ENCODE data around the gene DNAH7.
"Not testable (repeated sequence)": the region's sequence is repeated elsewhere in the genome, so short reads cannot be mapped to it uniquely, and the experiment has no call there.

Gene DNAH7

DNA sequence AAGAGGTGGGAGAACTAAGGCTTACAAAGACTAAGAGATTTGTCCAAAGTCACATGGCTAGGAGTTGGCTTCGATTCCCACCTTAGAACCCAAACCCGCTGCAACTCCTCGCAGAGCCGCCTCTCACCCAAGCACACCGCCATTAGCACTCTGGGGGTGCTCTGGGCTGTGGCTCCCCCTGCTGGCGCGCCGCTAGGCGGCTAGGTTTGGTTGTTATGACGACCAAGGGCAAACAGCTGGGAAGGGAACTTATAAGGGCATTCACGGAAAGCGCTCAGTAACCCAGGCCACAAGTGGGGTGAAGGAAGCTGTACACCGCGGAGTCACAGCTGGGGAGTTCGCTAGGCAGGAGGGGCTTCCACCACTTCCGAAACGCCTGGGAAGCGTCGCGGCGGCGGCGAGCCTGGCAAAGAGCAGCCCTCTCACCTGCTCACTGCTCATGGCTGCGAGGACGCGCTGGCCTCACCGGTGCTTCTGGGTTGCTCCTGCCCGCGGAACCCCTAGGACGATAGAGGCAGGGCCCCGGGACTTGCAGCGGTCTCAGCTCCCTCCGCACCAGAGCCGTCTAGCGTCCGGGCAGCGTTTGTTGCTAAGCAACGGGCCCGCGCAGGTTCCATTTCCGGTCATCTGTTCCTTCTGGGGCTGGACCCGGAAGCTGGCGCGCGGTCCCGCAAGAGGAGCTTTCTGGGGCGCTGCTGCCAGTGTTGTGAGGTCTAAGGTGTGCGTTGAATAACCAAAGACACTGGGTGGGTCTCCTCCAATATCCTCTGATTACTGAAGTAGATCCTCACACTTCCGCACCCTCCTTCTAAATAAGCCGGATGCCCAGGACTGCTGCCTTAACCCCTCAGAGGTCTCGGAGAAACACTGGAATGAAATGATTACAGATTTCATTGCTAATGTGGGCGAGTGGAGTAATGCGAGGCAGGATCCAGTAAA lies at the start of gene DNAH7:
Gene DNAH7, minus strand, starts transcription at position 567 of the 939 bp plus-strand sequence. Its CDS starts 126 bp downstream, at position 441.
- peak; percentile 95 for DNase-seq

DNA sequence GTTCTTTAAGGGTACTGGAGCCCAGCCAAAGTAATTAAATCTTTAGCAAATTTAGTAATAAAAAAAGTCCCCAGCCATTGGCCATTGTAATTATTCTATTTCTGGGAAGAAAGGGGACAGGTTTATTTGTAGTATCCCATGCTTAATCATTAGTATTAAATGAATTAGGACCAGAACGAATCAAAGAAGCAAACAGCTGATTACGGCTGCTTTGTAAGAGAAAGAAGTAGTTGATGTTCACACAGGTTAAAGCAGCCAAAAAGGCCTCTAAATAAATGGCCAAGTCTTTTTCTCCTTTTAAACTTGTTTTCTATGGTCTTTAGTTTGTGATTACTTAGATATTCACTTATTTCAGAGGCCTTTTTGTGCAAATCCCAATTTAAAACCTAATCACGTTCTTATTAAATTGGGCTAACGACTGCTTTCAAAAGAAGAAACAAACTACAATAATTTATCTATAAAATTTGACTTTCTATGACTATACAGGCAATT lies 48.6 kb upstream of the DNAH7 start:
- no peak for DNase-seq

- no peak for DNase-seq
Observed at GRCh38 chr2:196113061-196113974, 44.7 kb upstream of the DNAH7 start.

- no peak for DNase-seq
Observed at GRCh38 chr2:196112418-196113034, 43.9 kb upstream of the DNAH7 start.

DNA sequence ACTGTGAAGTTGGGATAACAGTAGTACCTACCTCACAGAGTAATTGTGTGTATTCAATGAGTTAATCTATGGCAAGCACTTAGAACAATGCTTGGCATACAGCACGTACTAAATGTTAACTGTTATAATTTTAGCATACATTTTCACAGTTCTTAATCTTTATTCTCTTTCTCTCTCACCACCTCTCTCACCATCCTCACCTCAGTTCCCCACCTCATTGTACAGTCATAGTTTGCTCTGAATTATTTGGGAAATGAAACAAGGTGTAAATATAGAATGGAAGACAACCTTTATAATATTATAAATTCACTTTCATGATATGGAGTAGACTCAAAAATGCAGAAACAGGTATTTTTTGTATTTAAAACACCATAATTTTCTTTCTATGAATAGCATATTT lies 40.0 kb upstream of the DNAH7 start:
- DNase-seq: no peak

DNA sequence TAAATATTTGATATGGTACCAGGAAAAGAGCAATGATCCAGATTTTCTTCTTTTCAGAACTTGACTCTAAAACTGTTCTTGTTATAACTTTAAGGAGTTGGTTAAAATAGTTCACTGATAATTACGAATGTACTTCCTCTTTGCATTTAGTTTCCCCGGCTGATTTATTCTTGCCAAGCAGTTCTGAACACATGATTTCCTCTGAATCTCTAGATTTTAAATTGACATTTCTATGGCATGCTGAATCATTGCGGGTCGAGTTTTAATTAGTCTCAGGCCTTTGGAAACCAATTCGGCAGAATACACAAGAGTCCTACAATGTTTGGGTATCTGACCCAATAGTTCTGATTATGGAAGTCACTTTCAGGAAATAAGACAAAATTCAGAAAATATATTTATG lies 37.3 kb upstream of the DNAH7 start:
- DNase-seq: no peak

- no peak for DNase-seq
Observed at GRCh38 chr2:196104066-196104465, 35.4 kb upstream of the DNAH7 start.

- DNase-seq: no peak
Observed at GRCh38 chr2:196103626-196104025, 35.0 kb upstream of the DNAH7 start.

DNA sequence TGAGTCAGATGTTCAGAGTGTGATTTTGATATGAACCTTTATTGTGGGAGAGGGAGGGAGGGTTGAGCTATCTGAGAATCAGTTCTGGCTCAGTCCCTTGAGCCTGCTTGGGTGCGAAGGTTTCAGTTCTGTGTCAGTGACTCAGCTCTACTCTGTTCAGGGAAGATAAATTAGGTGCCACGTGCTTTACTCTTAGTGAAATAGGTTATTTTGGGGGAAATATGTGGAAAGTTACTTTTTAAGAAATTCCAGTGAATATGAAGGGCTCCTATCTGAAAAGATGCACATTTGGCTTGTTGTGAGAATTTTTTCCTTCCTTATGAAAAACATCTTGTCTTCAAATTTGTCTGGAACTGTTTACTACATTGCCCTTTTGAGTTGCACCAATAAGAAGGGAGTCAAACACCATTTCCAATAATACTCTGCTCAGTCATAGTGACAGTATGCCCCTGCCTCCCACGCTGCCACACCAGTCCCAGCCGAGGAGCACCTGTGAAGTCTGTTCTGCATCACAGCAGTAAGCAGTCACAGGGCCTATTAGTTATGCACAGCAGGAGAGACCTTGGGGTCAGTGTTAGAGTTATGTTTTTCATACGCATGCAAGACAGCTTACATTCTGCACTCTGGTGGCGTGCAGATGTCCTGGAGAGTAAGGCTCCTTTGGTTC lies 32.8 kb upstream of the DNAH7 start:
- no peak for DNase-seq

GRCh38 chr2:196099916-196100315 lies 31.3 kb upstream of the DNAH7 start:
- no peak for DNase-seq

DNA sequence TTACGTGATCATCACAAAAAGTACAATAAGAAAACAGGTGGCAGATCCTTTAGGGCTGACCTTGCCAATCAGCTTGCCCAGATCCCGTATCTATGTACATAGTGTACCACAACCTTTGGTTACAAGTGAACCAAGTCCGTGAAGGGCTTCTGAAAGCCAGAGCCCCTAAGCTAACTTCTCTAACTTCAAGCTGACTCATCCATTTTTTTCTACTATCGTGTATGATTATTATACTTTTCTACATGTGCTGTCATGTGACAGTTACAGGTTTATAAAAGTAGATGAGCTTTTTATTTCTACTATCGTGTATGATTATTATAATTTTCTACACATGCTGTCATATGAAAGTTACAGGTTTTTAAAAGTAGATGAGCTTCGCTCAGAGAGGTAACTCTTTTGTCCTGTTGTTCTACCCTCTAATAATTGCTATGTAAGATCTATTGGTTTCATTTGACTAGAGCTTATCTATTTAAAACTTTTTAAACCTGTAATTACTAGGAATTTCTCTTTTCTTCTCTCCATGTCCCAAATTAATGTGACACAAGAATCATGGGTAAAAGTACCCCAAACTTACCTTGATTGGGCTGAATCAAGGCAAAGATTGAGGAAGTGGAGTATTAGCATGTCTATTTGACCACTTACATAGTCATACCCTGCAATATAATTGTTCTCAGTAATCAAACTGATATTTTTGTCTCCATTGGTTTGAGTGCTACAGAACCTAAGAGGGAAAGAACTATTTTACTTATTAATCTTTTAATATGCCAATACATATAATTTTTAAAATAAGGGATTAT lies 29.4 kb upstream of the DNAH7 start:
- DNase-seq: no peak

GRCh38 chr2:196096982-196097745 lies 28.5 kb upstream of the DNAH7 start:
- no peak for DNase-seq

DNA sequence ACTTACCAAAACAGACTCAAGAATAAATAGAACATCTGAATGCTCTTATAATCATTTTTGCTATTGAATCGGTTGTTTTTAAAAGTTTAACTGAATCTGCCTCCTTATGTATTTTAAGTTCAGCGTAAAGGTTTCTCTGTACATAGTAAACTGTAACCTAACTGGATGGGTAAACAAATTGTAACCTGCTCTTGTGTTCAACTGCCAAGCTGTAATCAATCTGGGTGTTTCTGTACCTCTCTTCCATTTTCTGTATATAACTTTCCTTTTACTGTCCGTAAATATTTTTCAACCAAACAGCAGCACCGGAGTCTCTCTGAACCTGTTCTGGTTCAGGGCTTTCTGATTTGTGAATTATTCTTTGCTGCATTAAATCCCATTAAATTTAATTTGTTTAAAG lies 27.6 kb upstream of the DNAH7 start:
- no peak for DNase-seq

DNA sequence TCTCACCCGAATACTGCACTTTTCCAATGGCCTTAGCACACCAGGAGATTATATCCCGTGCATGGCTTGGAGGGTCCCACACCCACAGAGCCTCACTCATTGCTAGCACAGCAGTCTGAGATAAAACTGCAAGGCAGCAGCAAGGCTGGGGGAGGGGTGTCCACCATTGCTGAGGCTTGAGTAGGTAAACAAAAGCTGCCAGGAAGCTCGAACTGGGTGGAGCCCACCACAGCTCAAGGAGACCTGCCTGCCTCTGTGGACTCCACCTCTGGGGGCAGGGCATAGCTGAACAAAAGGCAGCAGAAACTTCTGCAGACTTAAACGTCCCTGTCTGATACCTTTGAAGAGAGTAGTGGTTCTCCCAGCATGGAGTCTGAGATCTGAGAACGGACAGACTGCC lies 20.8 kb upstream of the DNAH7 start:
- DNase-seq: not testable (repeated sequence)

- no peak for DNase-seq
Observed at GRCh38 chr2:196088203-196088602, 19.6 kb upstream of the DNAH7 start.

DNA sequence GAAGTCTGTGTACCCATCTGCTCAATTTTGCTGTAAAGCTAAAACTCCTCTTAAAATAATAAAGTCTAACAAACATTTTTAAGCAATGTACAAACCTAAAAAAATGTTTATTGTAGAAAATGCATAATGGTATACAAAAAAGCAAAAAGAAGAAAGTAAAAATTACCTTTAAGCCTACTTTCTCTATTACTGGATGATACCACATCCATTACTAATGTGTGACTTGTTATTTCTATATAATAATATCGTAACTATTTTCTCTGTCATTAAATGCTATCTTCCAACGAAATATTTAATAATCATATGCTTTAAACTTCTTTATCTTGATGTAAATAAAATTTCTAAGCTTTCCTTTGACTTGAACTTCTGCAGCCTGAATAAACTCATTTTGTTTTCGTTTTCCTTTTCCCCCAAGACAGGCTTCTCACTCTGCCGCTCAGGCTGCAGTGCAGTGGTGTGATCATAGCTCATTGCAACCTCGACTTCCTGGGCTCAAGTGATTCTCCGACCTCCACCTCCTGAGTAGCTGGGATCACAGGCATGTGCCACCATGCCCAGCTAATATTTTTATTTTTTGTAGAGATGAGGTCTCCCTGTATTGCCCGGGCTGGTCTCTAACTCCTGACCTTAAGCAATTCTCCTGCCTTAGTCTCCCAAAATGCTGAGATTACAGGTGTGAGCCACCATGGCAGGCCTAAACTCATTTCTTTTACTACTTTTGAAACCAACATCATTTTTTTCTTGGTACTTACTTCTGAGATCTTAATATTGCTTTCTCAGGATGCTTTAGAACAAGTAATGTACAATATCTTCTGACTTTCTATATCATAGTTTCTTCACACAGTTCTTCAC lies 18.1 kb upstream of the DNAH7 start:
- DNase-seq: no peak

GRCh38 chr2:196083601-196084000 lies 15.0 kb upstream of the DNAH7 start:
- no peak for DNase-seq

DNA sequence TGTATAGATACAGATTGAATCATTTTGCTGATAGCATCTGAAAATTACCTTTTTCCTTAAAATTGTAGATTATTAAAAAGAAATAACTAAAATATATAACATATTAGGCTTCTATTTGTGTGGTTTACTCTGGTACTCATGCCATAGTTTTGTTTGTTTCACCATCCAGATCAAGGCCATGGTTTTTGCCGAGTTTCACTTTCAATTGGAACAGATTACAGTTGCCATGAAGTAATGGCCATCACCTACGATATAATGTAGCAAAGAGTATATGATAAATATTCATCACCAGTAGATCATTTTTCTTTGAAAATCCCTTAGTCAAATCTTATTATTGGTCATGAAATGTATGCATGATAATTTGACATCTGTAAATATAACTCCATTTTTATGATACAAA lies 11.9 kb upstream of the DNAH7 start:
- DNase-seq: no peak

- no peak for DNase-seq
Observed at GRCh38 chr2:196079052-196079451, 10.4 kb upstream of the DNAH7 start.

- no peak for DNase-seq
Observed at GRCh38 chr2:196077821-196078220, 9.2 kb upstream of the DNAH7 start.

Measured in CD4-positive, alpha-beta T cell treated with Interleukin-12 subunit alpha and Interleukin-12 subunit beta, for 1 hour (primary cell).